KMS-11 (cell line): ENCODE results near the gene SHROOM3.

Experiments used
- H2AFZ ChIP-seq: fragments of 200-600 bp; sonication (generic); 2 replicates; pipeline ENCODE4 v1.6.1; 2016; ENCODE audit warnings: antibody characterized with exemption, mixed run types, low read depth
- H3K27ac ChIP-seq: fragments of 200-600 bp; sonication (generic); 2 replicates; pipeline ENCODE4 v1.6.1; 2016; ENCODE audit warnings: mild to moderate bottlenecking, mixed run types
- H3K27me3 ChIP-seq: fragments of 200-600 bp; sonication (generic); 2 replicates; pipeline ENCODE4 v1.6.1; 2017; ENCODE audit warnings: mild to moderate bottlenecking, low read depth, mixed run types, moderate library complexity; ENCODE audit not compliant: insufficient read depth
- H3K36me3 ChIP-seq: fragments of 200-600 bp; sonication (generic); 2 replicates; pipeline ENCODE4 v1.6.1; 2017; ENCODE audit warnings: mild to moderate bottlenecking, mixed run types; ENCODE audit not compliant: insufficient read depth
- H3K4me1 ChIP-seq: fragments of 200-600 bp; sonication (generic); 2 replicates; pipeline ENCODE4 v1.6.1; 2016; ENCODE audit warnings: mild to moderate bottlenecking, low read depth, mixed run types; ENCODE audit not compliant: poor library complexity, severe bottlenecking
- H3K4me2 ChIP-seq: fragments of 200-600 bp; sonication (generic); 2 replicates; pipeline ENCODE4 v1.7.0; 2016; ENCODE audit warnings: mild to moderate bottlenecking, mixed run types
- H3K4me3 ChIP-seq: fragments of 200-600 bp; sonication (generic); IDR thresholded peaks from 2 replicates; pipeline ENCODE4 v1.6.1; 2017; ENCODE audit warnings: low read depth, low read length, mixed read lengths; ENCODE audit not compliant: insufficient read depth
- H3K79me2 ChIP-seq: fragments of 200-600 bp; sonication (generic); 2 replicates; pipeline ENCODE4 v1.6.1; 2016; ENCODE audit warnings: low read depth, mixed run types; ENCODE audit not compliant: insufficient read depth
- H3K9ac ChIP-seq: fragments of 200-600 bp; sonication (generic); 2 replicates; pipeline ENCODE4 v1.6.1; 2016; ENCODE audit warnings: mild to moderate bottlenecking, mixed run types
- H4K20me1 ChIP-seq: fragments of 200-600 bp; sonication (generic); 2 replicates; pipeline ENCODE4 v1.6.1; 2016; ENCODE audit warnings: mild to moderate bottlenecking, mixed run types; ENCODE audit not compliant: insufficient read depth
- CTCF ChIP-seq: fragments of 200-600 bp; sonication (generic); conservative IDR thresholded peaks from 2 replicates; pipeline ENCODE4 v1.6.1; 2017; ENCODE audit warnings: low read depth, mild to moderate bottlenecking, antibody characterized with exemption, low read length, moderate library complexity, mixed read lengths

Gene SHROOM3

GRCh38 chr4:76430519-76431388, 4.3 kb upstream of the SHROOM3 start:
- no peaks in the 10 kb centered on the region for H3K27me3 ChIP-seq
- TF ChIP-seq CTCF: peak; percentile 92

GRCh38 chr4:76435528-76436319, 695 bp downstream of the SHROOM3 start:
- TF ChIP-seq CTCF: no peak
- peak overlapping the region; percentile 28; the same call in 1 of the 2 replicates for H3K9ac ChIP-seq
- H3K36me3 ChIP-seq: no peaks in the 10 kb centered on the region
- no peak overlapping the region for H3K4me3 ChIP-seq
- peak overlapping the region; percentile 64 for H3K4me2 ChIP-seq
- H4K20me1 ChIP-seq: no peaks in the 10 kb centered on the region
- peak overlapping the region; percentile 49 for H3K27ac ChIP-seq
- H2AFZ ChIP-seq: peak overlapping the region; percentile 51
- no peaks in the 10 kb centered on the region for H3K79me2 ChIP-seq
- H3K4me1 ChIP-seq: peaks cover 66% of the 10 kb centered on the region
- H3K27me3 ChIP-seq: no peaks in the 10 kb centered on the region

More at GRCh38 chr4:76430519-76431388, 4.3 kb upstream of the SHROOM3 start:
- Histone ChIP-seq H3K36me3 (no peaks in the 10 kb centered on the region), H3K4me3 (no peak overlapping the region), H3K79me2 (no peaks in the 10 kb centered on the region), H3K27ac (no peak overlapping the region), H3K9ac (peak overlapping the region; percentile 17; the same call in 1 of the 2 replicates), H4K20me1 (no peaks in the 10 kb centered on the region), H3K4me1 (peaks cover 71% of the 10 kb centered on the region), H2AFZ (peak overlapping the region; percentile 49), H3K4me2 (peak overlapping the region; percentile 67; the same call in 1 of the 2 replicates)

GRCh38 chr4:76439491-76439890, 4.5 kb downstream of the SHROOM3 start:
- no peak for TF ChIP-seq CTCF
- Histone ChIP-seq H3K27ac (no peak overlapping the region), H3K27me3 (no peaks in the 10 kb centered on the region), H3K4me1 (peaks cover 30% of the 10 kb centered on the region), H3K79me2 (no peaks in the 10 kb centered on the region), H2AFZ (no peak overlapping the region), H3K4me2 (no peak overlapping the region), H3K36me3 (no peaks in the 10 kb centered on the region), H3K4me3 (no peak overlapping the region), H3K9ac (no peak overlapping the region), H4K20me1 (no peaks in the 10 kb centered on the region)

DNA sequence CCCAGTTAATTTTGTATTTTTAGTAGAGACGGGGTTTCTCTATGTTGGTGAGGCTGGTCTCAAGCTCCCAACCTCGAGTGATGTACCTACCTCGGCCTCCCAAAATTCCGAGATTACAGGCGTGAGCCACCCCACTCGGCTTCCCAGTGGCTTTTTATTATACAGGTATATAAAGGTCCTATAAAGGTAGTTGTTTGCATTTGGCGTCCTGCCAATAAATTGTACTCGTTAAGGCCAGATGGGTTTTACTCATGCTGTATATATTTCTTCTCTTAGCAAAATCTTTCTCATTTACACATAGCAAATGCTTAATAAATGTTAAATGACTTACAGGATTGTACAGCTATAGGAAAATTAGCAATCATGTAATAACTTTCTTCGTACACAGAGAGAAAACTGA, 6.9 kb downstream of the SHROOM3 start:
- Histone ChIP-seq H3K9ac (no peak overlapping the region), H3K79me2 (no peaks in the 10 kb centered on the region), H3K4me3 (no peak overlapping the region), H2AFZ (no peak overlapping the region), H4K20me1 (no peaks in the 10 kb centered on the region), H3K36me3 (no peaks in the 10 kb centered on the region), H3K27ac (no peak overlapping the region), H3K4me2 (no peak overlapping the region), H3K27me3 (no peaks in the 10 kb centered on the region), H3K4me1 (peaks cover 7% of the 10 kb centered on the region)
- no peak for TF ChIP-seq CTCF
